Urinary bladder (tissue), 4 donors: Measurements from ENCODE around the gene VPS26C. TPM values are rescaled to one million over a fixed set of nuclear protein-coding genes. Genes with fewer than 3 reads are reported as not detected.

Experiments used
- DNase-seq: peaks from one replicate; pipeline ENCODE4 v3.0.0-alpha.2; 2015; ENCODE audit errors: extremely low spot score
- H3K27ac ChIP-seq: one replicate; pipeline ENCODE4 v1.5.1; 2013; ENCODE audit warnings: low read depth, mild to moderate bottlenecking, moderate library complexity
- H3K36me3 ChIP-seq: one replicate; pipeline ENCODE4 v1.6.1; 2013; ENCODE audit warnings: mild to moderate bottlenecking, moderate library complexity; ENCODE audit not compliant: insufficient read depth
- H3K4me1 ChIP-seq: one replicate; pipeline ENCODE4 v1.6.1; 2013; ENCODE audit warnings: mild to moderate bottlenecking, moderate library complexity; ENCODE audit not compliant: insufficient read depth
- H3K4me3 ChIP-seq: one replicate; pipeline ENCODE4 v1.5.1; 2013; ENCODE audit warnings: low read depth, low read length
- WGBS: extraction: QIAGEN DNeasy Blood & Tissue Kit; methylation state at CpG from one replicate; pipeline ENCODE4 v1.1.7; 2013; 5-methylcytosine and 5-hydroxymethylcytosine counted together
- polyA plus RNA-seq: library from polyadenylated mRNA; stranded (reverse); fragments of 200-250 nt; gene quantifications from one replicate; pipeline ENCODE4 v1.2.3, GENCODE V29; 2013
- total RNA-seq: library from RNA; depleted of rRNA; stranded (reverse); fragments of >200 nt; gene quantifications from one replicate; pipeline ENCODE4 v1.2.3, GENCODE V29; 2014
- donor health status: healthy with polysubstance abuse.
- donor health status: healthy.

VPS26C gene
- total and polyA plus RNA-seq, 2 donors, result 37.2 to 47.3 TPM

GRCh38 chr21:37214952-37215351 lies 52.2 kb downstream of the VPS26C start:
- H3K36me3 ChIP-seq, result no peaks in the 10 kb centered on the region
- H3K4me1 ChIP-seq, result no peaks in the 10 kb centered on the region
- DNase-seq, result no peak
- 92% methylated on average over 9 of the region's 9 CpGs for WGBS
- no peak overlapping the region for H3K4me3 ChIP-seq
- no peak overlapping the region for H3K27ac ChIP-seq

GRCh38 chr21:37210799-37211198 lies 56.3 kb downstream of the VPS26C start:
- Histone ChIP-seq H3K4me3 (no peak overlapping the region), H3K27ac (no peak overlapping the region), H3K4me1 (no peaks in the 10 kb centered on the region), H3K36me3 (no peaks in the 10 kb centered on the region)
- 100% methylated on average over 1 of the region's 1 CpG for WGBS
- no peak for DNase-seq

DNA sequence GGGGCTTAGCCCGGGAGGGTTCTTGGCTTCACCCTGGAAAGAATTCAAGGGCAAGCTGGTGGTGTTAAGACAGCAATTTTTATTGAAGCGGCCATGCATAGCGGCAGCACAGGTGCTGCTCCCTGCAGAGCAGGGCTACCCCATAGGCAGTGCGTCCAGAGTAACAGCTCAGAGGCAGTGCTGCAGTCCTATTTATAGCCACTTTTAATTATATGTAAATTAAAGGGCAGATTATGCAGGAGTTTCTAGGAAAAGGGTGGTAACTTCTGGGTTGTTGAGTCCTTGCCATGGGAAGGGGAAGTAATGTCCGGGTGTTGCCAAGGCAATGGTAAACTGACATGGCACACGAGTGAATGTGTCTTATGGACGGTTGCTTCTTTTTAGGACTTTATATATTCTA lies 57.0 kb downstream of the VPS26C start:
- H3K4me3 ChIP-seq, result no peak overlapping the region
- DNase-seq, result no peak
- no peaks in the 10 kb centered on the region for H3K36me3 ChIP-seq
- no peak overlapping the region for H3K27ac ChIP-seq
- no peaks in the 10 kb centered on the region for H3K4me1 ChIP-seq
- 95% methylated on average over 7 of the region's 7 CpGs for WGBS

DNA sequence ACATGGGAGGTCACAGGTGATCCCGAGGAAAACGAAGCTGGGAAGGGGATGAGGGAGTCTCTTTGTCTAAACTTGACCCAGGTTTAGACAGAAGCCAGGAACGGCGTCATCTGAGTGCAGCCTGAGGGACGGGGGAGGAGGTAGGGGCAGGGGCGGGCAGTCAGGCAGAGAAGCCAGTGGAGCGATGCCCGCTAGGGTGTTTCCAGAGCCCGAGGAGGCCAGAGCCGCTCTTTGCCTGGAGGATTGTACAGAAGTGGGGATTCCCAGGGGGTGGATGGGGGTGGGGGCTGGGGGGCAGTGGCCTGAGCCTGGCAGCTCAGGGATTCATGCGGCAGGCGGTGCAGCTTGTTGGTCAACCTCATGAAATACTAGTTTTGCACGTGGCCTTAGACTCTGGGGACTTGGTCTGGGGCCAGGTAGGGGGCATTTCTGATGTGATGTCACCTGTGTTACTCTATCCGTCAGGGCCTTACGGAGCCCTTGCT lies 58.4 kb downstream of the VPS26C start:
- no peak for DNase-seq
- WGBS, result 85% methylated on average over 15 of the region's 15 CpGs
- H3K4me1 ChIP-seq, result no peaks in the 10 kb centered on the region
- H3K4me3 ChIP-seq, result no peak overlapping the region
- H3K36me3 ChIP-seq, result no peaks in the 10 kb centered on the region
- no peak overlapping the region for H3K27ac ChIP-seq

GRCh38 chr21:37208056-37208721 lies 58.9 kb downstream of the VPS26C start:
- Histone ChIP-seq H3K27ac (no peak overlapping the region), H3K36me3 (no peaks in the 10 kb centered on the region), H3K4me3 (no peak overlapping the region), H3K4me1 (no peaks in the 10 kb centered on the region)
- 49% methylated on average over 15 of the region's 15 CpGs for WGBS
- DNase-seq, result no peak

- Histone ChIP-seq H3K4me1 (no peaks in the 10 kb centered on the region), H3K27ac (no peak overlapping the region), H3K4me3 (no peak overlapping the region), H3K36me3 (no peaks in the 10 kb centered on the region)
- no peak for DNase-seq
- 49% methylated on average over 6 of the region's 6 CpGs for WGBS
These were observed 59.6 kb downstream of the VPS26C start for GRCh38 chr21:37207441-37208009.

DNA sequence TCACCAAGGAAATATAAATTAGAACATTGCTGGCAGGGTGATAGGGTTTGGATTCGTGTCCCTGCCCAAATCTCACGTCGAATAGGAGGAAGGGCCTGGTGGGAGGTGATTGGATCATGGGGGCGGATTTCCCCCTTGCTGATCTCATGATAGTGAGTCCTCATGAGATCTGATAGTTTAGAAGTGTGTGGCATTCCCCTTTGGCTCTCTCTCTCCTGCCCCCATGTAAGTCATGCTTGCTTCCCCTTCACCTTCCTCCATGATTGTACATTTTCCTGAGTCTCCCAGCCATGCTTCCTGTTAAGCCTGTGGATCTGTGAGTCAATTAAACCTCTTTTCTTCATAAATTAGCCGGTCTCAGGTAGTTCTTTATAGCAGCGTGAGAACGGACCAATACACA lies 60.6 kb downstream of the VPS26C start:
- Histone ChIP-seq H3K4me3 (no peak overlapping the region), H3K36me3 (no peaks in the 10 kb centered on the region), H3K27ac (no peak overlapping the region), H3K4me1 (no peaks in the 10 kb centered on the region)
- DNase-seq, result no peak
- WGBS, result 93% methylated on average over 7 of the region's 7 CpGs

DNA sequence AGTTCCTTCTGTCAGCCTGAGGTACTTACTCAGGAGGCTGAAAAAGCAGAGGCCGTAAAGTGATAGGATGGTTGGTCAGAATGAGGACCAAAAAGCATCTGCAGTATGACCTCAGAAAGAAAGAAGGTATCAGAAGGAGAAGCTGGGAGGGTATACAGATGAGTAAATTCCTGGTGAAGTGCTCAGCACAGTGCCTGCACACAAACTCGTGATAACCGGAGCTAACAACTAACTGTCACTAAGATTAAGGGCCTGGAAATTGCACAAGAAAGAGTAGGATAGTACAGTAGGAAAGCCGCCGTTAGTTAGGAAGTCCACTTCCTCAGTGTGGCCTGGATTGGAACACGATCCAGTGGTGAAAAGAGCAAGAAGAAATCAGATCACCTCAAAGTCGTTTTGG lies 62.6 kb downstream of the VPS26C start:
- DNase-seq, result no peak
- H3K27ac ChIP-seq, result no peak overlapping the region
- no peaks in the 10 kb centered on the region for H3K4me1 ChIP-seq
- WGBS, result 88% methylated on average over 7 of the region's 7 CpGs
- H3K36me3 ChIP-seq, result no peaks in the 10 kb centered on the region
- H3K4me3 ChIP-seq, result no peak overlapping the region

- DNase-seq, result no peak
- H3K36me3 ChIP-seq, result no peaks in the 10 kb centered on the region
- H3K4me3 ChIP-seq, result no peak overlapping the region
- no peaks in the 10 kb centered on the region for H3K4me1 ChIP-seq
- WGBS, result 86% methylated on average over 14 of the region's 14 CpGs
- H3K27ac ChIP-seq, result no peak overlapping the region
These were observed 64.7 kb downstream of the VPS26C start for GRCh38 chr21:37202221-37203110.

- DNase-seq, result no peak
- Histone ChIP-seq H3K4me3 (no peak overlapping the region), H3K4me1 (no peaks in the 10 kb centered on the region), H3K27ac (no peak overlapping the region), H3K36me3 (no peaks in the 10 kb centered on the region)
- 92% methylated on average over 16 of the region's 16 CpGs for WGBS
These were observed 66.3 kb downstream of the VPS26C start for GRCh38 chr21:37200641-37201480.

GRCh38 chr21:37199057-37199924 lies 67.8 kb downstream of the VPS26C start:
- no peak overlapping the region for H3K27ac ChIP-seq
- no peaks in the 10 kb centered on the region for H3K4me1 ChIP-seq
- H3K4me3 ChIP-seq, result no peak overlapping the region
- 82% methylated on average over 11 of the region's 11 CpGs for WGBS
- H3K36me3 ChIP-seq, result no peaks in the 10 kb centered on the region
- DNase-seq, result no peak

- WGBS, result 92% methylated on average over 4 of the region's 4 CpGs
- Histone ChIP-seq H3K36me3 (peaks cover 3% of the 10 kb centered on the region), H3K27ac (no peak overlapping the region), H3K4me1 (no peaks in the 10 kb centered on the region), H3K4me3 (no peak overlapping the region)
- no peak for DNase-seq
These were observed 69.4 kb downstream of the VPS26C start for GRCh38 chr21:37197746-37198145.
